SH-SY5Y (cell line): ENCODE measurements around the gene RAB43.

ENCODE experiments used
- GATA2 ChIP-seq: IDR thresholded peaks from 2 replicates; pipeline ENCODE4 v1.6.1; 2011; ENCODE audit warnings: mild to moderate bottlenecking, low read depth, low read length
- GATA3 ChIP-seq: IDR thresholded peaks from 2 replicates; pipeline ENCODE4 v1.6.1; 2011; ENCODE audit warnings: low read depth, mild to moderate bottlenecking, low read length, moderate library complexity

DNA sequence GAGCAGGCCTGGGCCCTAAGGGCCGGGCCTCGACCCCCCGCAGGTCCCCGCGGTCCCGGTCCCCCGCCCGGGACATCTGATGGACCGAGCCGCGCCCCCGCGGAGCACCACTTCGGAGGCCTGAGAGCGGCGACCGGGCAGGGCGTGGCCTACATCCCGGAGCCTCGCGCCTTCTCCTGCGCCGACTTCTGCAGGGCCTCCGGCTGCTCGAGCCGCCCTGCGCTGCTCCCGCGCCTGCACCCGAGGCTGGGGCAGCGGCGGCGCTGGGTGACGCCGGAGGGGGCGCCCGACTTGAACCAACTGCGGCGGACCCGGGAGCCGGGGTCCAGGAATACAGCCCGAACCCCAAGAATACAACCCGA, 75.9 kb downstream of the RAB43 start:
- no peak for TF ChIP-seq GATA2
- no peak for TF ChIP-seq GATA3
